Aorta (tissue), 5 donors: ENCODE data around the gene AGRN. TPM values are rescaled to one million over a fixed set of nuclear protein-coding genes. Genes with fewer than 3 reads are reported as not detected.

Experiments
- ATAC-seq: fragments of 200-7000 bp; cut with Tn5 transposase; one replicate; pipeline ENCODE4 v1.9.1; 2022; ENCODE audit warnings: moderate library complexity; ENCODE audit not compliant: low FRiP score
- DNase-seq, 2 donors: peaks; one replicate each; pipeline ENCODE4 v3.0.0-alpha.2; 2020
- H3K27ac ChIP-seq, 2 donors: one replicate each; pipeline ENCODE4 v1.5.1; 2013; ENCODE audit warnings: low read length in 2 of 2, mild to moderate bottlenecking in 2 of 2, moderate library complexity in 2 of 2, control low read depth in 1 of 2, inconsistent platforms in 1 of 2, low read depth in 1 of 2
- H3K27me3 ChIP-seq, 2 donors: one replicate each; pipeline ENCODE4 v1.6.1; 2013; ENCODE audit warnings: control low read depth in 1 of 2, low read length in 1 of 2, mild to moderate bottlenecking in 1 of 2, moderate library complexity in 1 of 2; ENCODE audit not compliant: insufficient read depth in 2 of 2, control insufficient read depth in 1 of 2
- H3K36me3 ChIP-seq, 2 donors: one replicate each; pipeline ENCODE4 v1.6.1; 2013; ENCODE audit warnings: control low read depth in 1 of 2, low read length in 1 of 2, mild to moderate bottlenecking in 1 of 2; ENCODE audit not compliant: insufficient read depth in 2 of 2, control insufficient read depth in 1 of 2
- H3K4me1 ChIP-seq, 2 donors: one replicate each; pipeline ENCODE4 v1.6.1; 2013; ENCODE audit warnings: low read length in 2 of 2, control low read depth in 1 of 2, mild to moderate bottlenecking in 1 of 2, moderate library complexity in 1 of 2; ENCODE audit not compliant: insufficient read depth in 2 of 2, control insufficient read depth in 1 of 2
- H3K4me3 ChIP-seq, 2 donors: one replicate each; pipeline ENCODE4 v1.5.1; 2013; ENCODE audit warnings: low read length in 2 of 2, control low read depth in 1 of 2, mild to moderate bottlenecking in 1 of 2
- H3K9me3 ChIP-seq: one replicate; pipeline ENCODE4 v1.6.1; 2013; ENCODE audit warnings: mild to moderate bottlenecking, low read length; ENCODE audit not compliant: control insufficient read depth
- WGBS, 2 donors: extraction: QIAGEN DNeasy Blood & Tissue Kit; methylation state at CpG; one replicate each; pipeline ENCODE4 v1.1.7; 2013; 5-methylcytosine and 5-hydroxymethylcytosine counted together
- intact Hi-C, 2 donors: fragments of 100-400 bp; cut with DNase I; formaldehyde crosslinking; loops; one replicate each; pipeline versions ENCODE4 v1.14.2 to v1.15.0; 2022
- polyA plus RNA-seq, 2 donors: library from polyadenylated mRNA; stranded (reverse); fragments of 200-250 nt; gene quantifications; one replicate each; pipeline ENCODE4 v1.2.3, GENCODE V29; 2013
- total RNA-seq, 2 donors: library from RNA; stranded (reverse); fragmentation: NEBNext Ultra II Directional; extraction: Animal tissue kit (Norgen Biotek cat#: 25700); gene quantifications; one replicate each; pipeline ENCODE4 v1.2.1, GENCODE V29; 2021
- donor health status: healthy with polysubstance abuse.
- donor health status: Bipolar disorder and iron deficiency.
- donor health status: DM: no; HTN: no; CAD: no.
- donor health status: DM: no; HTN: no; CAD: no.
- donor health status: DM: yes; HTN: yes; CAD: no.

Gene AGRN
- total and polyA plus RNA-seq, 4 donors = 4.3 to 38.6 (median 22.6) TPM

GRCh38 chr1:1088029-1088800 is 68.3 kb downstream of the AGRN start:
- intact Hi-C loops = no loop called here
- H3K27ac ChIP-seq = no peak overlapping the region
- ATAC-seq (no peak), DNase-seq (peak; percentile 45 to 71)
- no peaks in the 10 kb centered on the region for H3K9me3 ChIP-seq
- WGBS, 2 donors = 91 to 94% methylated on average over 35 to 39 of the region's 39 CpGs
- H3K4me1 ChIP-seq = no peaks in the 10 kb centered on the region
- H3K4me3 ChIP-seq = no peak overlapping the region
- no peaks in the 10 kb centered on the region for H3K36me3 ChIP-seq
- H3K27me3 ChIP-seq = no peaks in the 10 kb centered on the region

DNA sequence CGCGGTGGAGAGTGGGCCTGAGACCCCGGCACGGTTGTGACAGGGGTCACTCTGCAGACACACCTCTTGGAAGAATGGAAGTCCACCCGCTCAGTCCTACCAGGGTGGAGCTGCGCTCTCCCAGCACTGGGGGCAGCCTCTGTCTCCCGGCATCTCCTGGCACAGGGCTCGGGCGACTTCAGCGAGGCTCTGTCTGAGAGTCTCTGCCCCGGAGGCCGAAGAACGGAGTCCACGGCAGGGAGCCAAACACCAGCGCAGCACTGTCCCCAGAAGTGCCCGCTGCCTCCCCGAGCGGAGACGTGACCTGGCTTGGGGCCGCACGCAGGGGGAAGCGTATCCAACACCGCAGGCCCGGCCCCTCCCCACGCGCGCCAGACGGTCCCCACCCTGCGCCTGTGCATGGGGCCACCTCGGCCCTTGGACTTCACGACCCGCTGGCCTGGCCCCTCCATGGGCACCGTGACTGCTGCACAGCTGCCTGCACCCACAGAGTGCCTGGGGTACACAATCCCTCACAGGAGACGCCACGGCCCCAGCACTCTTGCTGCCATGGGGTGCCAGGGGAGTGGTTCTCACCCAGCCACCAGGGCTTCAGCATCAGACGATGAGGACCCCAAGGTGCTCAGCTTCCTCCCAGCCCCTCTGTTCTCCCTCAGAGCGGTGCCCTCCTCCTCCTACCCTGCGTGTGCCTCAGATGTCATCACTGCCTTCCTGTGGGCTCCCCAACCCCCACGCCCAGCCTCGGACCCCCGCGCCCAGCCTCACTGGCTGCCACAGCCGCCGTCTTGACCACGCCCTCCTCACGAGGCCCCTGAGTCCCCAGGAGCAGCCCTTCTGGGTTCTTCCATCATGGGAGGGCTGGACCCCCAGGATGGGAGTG is 69.1 kb downstream of the AGRN start:
- Histone ChIP-seq H3K4me3 (no peak overlapping the region), H3K4me1 (no peaks in the 10 kb centered on the region), H3K36me3 (no peaks in the 10 kb centered on the region), H3K27me3 (no peaks in the 10 kb centered on the region), H3K9me3 (no peaks in the 10 kb centered on the region), H3K27ac (no peak overlapping the region)
- peak in 1 of 2 donors; percentile 77 for DNase-seq
- intact Hi-C loops = no loop called here
- 93 to 94% methylated on average over 46 of the region's 46 CpGs for WGBS, 2 donors
- ATAC-seq = no peak

GRCh38 chr1:1089731-1090423 is 70.0 kb downstream of the AGRN start:
- no peaks in the 10 kb centered on the region for H3K27me3 ChIP-seq
- ATAC-seq (no peak), DNase-seq (peak; percentile 40 to 73)
- intact Hi-C loops = no loop called here
- no peak overlapping the region for H3K27ac ChIP-seq
- H3K9me3 ChIP-seq = no peaks in the 10 kb centered on the region
- no peaks in the 10 kb centered on the region for H3K4me1 ChIP-seq
- no peaks in the 10 kb centered on the region for H3K36me3 ChIP-seq
- WGBS, 2 donors = 94 to 95% methylated on average over 22 of the region's 22 CpGs
- no peak overlapping the region for H3K4me3 ChIP-seq

GRCh38 chr1:1090424-1091343 is 70.8 kb downstream of the AGRN start:
- Histone ChIP-seq H3K36me3 (no peaks in the 10 kb centered on the region), H3K4me3 (no peak overlapping the region), H3K27me3 (no peaks in the 10 kb centered on the region), H3K9me3 (no peaks in the 10 kb centered on the region), H3K27ac (no peak overlapping the region), H3K4me1 (no peaks in the 10 kb centered on the region)
- peak in 1 of 2 donors; percentile 74 for DNase-seq
- 96 to 97% methylated on average over 45 of the region's 45 CpGs for WGBS, 2 donors
- intact Hi-C loops = no loop called here
- no peak for ATAC-seq

DNA sequence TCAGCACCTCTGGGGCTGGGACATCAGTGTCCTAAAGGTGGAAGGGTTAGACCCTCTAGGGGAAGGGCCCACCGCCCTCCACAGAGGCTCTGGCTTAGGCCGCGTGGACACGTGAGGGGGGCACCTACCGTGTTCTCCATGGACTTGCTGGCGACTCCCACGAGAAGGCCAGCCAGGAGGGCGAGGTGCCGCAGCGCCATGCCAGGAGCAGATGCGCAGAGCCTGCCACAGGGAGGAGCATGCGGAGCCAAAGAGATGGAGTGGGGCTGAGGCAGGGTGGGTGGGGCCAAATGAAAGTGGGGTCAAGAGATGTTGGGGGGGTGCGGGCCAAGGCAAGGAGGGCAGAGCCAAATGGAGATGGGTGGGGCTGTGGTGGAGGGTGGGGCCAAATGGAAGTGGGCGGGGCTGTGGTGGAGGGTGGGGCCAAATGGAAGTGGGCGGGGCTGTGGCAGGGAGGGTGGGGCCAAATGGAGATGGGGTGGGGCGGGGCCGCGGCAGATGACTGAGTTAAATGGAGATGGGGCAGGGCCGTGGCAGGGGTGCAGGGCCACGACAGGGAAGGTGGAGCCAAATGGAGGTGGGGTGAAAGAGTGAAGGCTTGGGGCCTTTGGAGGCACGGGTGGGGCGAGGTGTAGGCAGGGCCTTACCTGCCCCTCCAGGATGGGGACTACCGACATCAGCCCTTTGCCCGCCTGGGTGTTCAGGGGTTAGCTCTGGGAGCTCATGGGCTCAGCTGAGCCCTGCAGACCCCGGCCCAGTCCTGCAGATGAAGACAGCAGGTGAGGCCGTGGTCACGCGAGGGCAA is 71.6 kb downstream of the AGRN start:
- intact Hi-C loops = no loop called here
- Histone ChIP-seq H3K4me3 (no peak overlapping the region), H3K9me3 (no peaks in the 10 kb centered on the region), H3K36me3 (no peaks in the 10 kb centered on the region), H3K27ac (no peak overlapping the region), H3K4me1 (no peaks in the 10 kb centered on the region), H3K27me3 (no peaks in the 10 kb centered on the region)
- no peak for ATAC-seq
- DNase-seq = peak in 1 of 2 donors; percentile 41
- WGBS, 2 donors = 96 to 97% methylated on average over 28 of the region's 28 CpGs

DNA sequence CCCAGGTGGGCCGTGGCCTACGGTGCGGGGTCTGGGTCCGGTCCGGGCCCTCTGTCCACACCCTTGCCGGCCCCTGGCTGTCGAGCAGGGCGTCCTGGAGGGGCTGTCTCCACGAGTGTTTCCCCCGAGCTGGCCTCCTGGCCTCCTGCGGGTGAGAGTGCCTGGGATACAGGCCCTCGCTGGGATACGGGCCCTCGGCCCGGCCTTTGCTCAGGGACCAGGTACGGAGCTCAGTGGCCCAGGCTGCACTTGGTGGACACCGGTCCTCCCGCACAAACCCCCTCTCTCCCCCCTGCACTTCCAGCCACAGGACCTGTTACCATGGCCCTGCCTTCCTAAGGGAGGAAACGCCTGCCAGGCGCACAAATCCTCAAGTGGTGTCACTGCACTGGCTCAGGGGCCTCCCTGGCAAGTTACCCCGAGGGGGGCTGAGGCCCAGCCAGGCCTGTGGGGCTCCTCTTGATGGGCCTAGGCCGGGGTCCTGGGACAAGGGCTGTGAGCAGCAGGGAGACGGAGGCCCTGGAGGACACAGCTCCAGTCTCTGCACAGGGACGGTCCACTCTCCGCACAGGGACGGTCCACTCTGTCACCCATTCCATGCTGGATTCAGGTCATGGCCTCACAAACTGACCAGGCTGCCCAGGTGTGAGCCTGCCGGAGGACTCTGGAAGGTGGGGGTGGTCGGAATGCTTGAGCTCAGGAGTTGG is 72.4 kb downstream of the AGRN start:
- H3K4me3 ChIP-seq = no peak overlapping the region
- WGBS, 2 donors = 96 to 98% methylated on average over 27 to 28 of the region's 28 CpGs
- H3K36me3 ChIP-seq = no peaks in the 10 kb centered on the region
- ATAC-seq = no peak
- no peaks in the 10 kb centered on the region for H3K4me1 ChIP-seq
- no peak overlapping the region for H3K27ac ChIP-seq
- H3K9me3 ChIP-seq = no peaks in the 10 kb centered on the region
- DNase-seq = peak in 1 of 2 donors; percentile 41
- intact Hi-C loops = no loop called here
- no peaks in the 10 kb centered on the region for H3K27me3 ChIP-seq

- no peak for ATAC-seq
- Histone ChIP-seq H3K4me1 (no peaks in the 10 kb centered on the region), H3K9me3 (no peaks in the 10 kb centered on the region), H3K36me3 (no peaks in the 10 kb centered on the region), H3K27ac (no peak overlapping the region), H3K4me3 (no peak overlapping the region), H3K27me3 (no peaks in the 10 kb centered on the region)
- no peak for DNase-seq
- WGBS, 2 donors = 90 to 92% methylated on average over 14 of the region's 14 CpGs
- intact Hi-C loops = no loop called here
These were observed 73.1 kb downstream of the AGRN start for GRCh38 chr1:1092894-1093609.
